M059J (cell line): ENCODE results near the gene TARS3. TPM values are rescaled to one million over a fixed set of nuclear protein-coding genes. Genes with fewer than 3 reads are reported as not detected.
"Not testable (repeated sequence)": the region's sequence is repeated elsewhere in the genome, so short reads cannot be mapped to it uniquely, and the experiment has no call there.

Source experiments
- DNase-seq: peaks from one replicate; pipeline ENCODE4 v3.0.0-alpha.2; 2012; ENCODE audit warnings: low read depth
- total RNA-seq: library from RNA; depleted of rRNA; stranded (reverse); fragments of >200 nt; shearing (Covaris generic); gene quantifications from 2 replicates; pipeline ENCODE4 v1.2.3, GENCODE V29; 2014; rRNA removed

TARS3 gene
- total RNA-seq: 0.94 and 3.0 TPM in 2 replicates

DNA sequence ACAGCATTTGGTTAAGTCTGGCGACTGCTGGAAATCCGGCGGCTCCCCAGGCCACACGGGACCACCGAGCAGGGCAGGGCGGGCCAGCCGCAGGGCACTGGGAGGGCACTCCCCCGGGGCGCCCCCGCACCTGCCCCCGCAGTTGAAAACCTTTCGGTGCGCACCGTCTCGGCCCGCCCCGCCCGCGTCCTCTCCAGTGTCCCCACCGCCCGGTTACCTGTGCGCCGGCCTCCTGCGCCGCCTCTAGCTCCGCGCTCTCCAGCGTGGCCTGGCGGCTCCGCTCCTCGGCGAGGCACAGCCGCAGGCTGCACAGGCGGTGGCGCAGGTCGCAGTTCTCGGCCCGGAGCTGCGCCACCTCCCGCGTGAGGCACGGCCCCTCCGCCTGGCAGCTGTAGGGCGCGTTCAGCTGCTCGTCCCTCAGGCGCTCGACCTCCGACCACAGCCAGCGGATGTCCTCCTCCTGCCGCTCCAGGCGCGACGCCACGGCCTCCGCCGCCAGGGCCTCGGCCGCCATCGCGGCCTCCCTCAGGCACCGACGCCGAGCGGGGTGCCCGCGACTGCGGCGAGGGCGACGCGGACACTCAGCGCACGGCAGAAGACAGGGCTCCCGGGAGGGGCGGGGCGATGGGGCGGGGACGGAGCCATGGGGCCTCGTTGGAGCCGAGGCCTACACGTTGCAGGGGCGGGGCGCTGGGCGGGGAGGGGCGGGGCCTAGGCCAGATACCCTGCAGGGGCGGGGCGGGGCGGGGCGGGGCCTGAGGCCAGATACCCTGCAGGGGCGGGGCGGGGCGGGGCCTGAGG, at the start of gene TARS3:
TARS3 (minus strand) TSS at position 600 of the 801 bp plus-strand sequence; CDS start at position 514, 86 bp downstream.
- peak; percentile 82 for DNase-seq

DNA sequence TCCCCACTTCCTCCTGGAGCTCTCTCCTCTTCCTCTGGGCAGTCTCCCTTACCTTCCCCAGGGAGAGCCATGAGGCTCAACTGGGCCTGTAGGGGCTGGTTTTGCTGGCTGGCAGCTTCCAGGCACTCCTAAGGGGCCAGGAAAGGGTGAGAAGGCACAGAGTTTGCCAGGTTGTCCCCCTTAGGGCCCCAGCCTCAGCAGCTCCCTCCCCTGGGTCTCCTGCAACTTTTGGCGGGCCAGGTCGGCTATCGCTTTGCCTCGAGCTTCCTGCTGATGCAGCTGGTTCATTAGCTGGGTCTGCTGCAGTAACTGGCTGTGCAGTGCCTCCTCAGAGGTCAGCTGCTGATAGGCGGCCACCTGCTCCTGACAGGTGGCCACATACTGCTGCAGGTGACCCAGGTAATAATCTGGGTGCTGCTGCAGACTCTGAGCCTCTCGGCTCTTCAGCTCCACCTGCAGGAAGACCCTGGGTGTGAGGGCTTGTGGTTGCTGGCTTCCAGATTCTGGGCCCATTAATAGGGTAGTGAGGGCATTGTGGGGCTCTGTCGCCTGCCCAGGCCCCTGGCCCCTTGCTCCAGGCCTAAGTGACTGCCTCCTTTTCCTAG, 49.3 kb upstream of the TARS3 start:
- peak; percentile 8 for DNase-seq

DNA sequence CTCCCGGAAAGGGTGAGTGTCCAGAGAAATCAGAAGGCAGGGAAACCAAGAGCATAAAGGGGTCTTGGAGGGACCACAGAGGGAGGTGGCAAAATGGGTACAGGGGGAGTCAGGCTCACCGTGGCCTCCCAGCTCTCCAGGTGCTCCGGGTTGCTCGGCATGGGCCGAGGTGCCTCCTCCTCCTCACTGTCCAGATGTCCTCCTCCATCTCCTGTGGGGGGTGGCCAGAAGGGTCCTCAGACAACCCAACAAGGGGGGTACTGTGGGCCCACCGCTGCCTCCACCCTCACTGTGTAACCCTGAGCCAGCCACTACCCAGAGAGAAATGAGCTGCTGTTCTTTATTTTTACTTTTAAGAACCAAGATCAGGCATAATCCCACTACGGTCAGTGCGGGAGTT, 48.6 kb upstream of the TARS3 start:
- DNase-seq: no peak

DNA sequence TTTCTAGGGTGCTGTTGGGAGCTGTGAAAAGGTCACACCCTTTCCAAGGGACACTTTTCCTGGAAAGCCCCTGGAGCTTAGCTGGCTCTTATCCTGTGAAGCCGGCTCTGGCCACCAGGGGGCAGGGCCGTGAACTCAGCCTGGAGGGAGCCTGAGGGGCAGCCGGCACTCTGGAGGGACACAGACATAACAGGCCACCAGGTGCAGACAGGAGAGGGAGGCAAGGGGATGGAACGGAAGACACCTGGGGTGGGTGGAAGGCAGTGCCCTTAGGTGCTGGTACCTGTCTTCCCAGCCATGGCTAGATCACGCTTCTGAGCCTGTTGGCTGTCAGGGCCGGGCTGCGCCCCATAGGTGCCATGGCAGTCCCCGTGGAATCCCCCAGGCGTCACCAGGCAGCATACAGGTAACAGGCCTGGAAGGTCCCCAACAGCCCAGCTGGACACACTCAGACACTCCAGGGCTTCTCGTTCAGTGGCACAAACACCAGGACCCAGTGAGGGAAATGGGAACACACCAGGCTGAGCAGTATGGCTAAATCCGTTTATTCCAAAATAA, 42.9 kb upstream of the TARS3 start:
- DNase-seq: not testable (repeated sequence)

DNA sequence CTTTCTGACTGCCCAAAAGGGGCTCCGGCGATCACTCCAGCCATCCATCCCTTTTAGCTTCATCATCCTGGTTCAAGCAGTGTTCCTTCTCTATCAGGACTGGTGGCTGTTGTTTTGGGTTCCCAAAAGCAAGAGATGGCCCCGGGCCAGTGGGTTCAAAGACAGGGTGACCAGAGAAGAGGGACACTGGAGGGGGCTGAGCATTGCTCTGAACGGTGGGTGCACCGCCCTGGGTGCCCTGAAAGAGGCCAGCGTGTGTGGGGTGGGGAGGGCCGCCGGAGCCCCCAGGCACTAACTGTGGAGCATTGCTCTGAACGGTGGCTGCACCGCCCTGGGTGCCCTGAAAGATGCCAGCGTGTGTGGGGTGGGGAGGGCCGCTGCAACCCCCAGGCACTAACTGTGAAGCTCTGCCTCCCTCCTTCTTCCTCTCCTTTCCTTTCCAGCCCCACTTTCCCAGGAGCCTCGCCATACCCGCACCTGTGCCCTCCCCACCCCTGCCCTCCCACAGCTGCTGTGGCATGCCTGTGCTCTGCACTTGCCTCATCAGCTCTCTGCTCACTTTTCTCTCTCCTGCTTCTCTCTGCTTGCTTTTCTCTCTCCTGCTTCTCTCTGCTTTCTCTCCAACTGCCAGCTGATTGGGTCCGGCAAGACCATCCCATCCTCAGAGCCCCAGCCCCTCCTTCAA, 41.6 kb upstream of the TARS3 start:
- no peak for DNase-seq

DNA sequence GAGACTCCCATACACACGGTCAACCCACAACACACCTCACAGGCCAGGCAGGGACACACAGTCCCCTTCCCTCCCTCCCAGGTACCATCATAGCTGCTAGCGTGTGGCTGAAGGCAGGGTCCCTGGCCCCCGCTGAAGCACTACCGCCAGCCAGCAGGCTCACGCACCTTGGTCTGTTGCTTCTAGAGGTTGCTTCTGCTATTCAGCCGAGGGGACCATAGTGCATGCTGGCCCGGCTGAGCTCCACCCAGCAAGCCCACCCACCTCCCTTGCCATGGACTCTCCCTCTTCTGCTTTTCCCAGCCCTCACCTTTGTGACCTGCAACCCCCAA, 41.0 kb upstream of the TARS3 start:
- DNase-seq: not testable (repeated sequence)

DNA sequence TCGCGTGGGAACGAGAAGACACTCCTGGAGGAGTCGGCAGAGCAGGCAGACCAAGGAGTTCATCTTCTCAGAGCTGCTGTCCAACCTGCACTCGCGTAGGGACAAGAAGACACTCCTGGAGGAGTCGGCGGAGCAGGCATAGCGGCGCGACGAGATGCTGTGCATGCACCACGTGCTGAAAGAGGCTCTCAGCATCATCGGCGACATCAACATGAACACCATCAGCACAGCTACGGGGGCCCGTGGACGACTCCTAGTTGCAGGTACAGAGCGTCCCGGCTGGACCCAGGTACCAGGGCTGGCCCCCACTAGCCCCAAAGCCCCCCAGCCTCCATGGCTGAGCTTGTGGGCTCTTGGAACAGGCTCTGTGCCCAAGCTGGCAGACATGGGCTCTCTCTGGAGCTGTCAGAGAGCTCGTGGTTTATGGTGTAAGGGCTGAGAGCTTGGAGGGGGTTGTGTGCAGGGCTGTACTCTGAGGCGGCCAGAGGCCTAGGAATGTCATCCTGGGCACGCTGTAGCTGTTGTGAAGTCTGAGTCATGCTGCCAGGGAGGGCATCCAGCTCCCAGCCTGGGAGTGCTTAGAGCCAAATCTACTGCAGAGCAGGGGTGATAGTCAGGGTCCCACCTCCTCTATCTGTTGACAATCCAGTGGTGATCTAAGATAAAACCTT, 40.5 kb upstream of the TARS3 start:
- peak; percentile 61 for DNase-seq

DNA sequence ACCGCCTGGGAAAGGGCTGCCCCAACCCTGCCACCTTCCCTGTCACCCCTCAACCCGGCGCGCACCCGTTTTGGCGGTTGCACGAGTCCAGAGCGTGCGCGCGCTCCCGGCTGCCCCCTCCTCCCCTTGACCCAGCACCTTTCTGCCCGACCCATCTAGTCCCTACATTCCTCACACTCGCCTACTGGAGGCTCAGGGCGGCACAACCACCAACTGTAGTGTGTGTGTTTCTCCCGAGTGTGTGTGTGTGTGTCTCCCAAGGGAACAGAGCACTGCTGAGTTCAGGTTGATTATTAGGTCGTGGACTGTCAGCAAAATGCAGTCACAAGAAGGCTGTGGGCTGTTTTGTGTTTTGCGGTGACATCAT, 22.4 kb upstream of the TARS3 start:
- not testable (repeated sequence) for DNase-seq

DNA sequence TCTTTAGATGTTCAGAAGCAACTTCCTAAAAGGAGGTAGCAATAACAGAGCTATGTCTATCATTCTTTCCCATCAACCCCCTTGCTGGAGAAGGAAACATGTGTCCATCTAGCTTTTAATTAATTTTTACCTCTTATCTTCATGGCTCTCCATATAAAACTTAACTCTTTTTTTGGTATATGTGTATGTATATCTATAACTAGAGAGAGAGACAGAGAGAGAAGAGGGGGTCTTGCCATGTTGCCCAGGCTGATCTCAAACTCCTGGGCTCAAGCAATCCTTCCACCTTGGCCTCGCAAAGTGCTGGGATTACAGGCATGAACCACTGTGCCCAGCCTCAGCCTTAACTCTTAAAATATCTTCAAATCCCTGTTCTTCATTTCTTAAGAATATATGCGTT, 10.6 kb upstream of the TARS3 start:
- not testable (repeated sequence) for DNase-seq

DNA sequence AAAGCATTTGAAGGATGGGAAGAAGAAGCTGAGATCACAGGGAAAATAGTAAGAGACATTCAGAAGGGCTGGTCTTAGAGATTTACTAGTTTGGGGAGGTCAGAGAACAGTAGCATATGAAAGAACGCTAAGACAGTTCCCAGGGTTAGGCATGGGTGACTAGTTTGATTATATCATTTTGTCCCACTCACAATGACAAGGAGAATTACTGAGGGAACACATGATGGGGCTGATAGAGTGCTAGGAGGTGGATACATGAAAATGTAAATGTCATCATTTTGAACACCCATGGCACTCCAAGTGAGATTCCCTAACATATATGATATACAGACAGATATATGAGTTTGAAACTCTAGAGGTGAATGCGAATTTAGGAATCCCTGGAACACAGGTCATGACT, 9.3 kb upstream of the TARS3 start:
- no peak for DNase-seq

DNA sequence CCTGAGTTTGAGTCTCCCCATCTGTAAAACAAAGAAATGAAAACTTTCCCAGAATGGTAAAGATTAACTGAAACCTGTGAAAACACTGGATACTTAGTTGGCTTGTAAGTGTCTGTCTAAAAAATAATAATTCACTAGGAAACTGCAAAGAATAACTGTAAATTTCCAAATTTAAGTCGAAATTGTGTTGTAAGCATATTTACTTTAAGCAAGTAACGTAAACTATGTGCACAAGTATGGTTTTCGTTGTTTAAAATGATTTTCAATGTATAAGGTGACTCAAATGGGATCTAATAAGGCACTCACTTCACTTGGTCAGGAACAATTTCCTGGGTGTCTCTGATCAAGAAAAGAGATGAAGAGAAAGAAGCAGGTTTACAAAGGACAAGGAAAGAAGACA, 8.5 kb upstream of the TARS3 start:
- no peak for DNase-seq

DNA sequence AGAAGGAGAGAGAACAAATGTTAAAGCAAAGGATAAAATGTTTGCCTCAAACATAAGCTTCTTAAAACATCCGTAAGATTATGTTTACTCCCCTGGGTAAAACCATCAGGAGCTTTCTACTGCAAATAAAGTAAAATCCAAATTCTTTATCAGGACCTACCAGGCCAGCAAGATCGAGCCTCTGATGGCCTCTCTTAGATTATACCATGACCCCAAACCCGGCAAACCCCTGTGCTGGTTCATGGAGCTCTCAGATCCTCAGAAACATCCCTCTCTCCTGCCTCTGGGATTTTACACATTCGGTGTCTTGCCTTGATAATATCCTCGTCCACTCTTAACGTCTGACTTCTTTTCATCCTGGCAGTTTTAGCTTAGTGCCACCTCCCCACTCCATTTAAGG, 7.5 kb upstream of the TARS3 start:
- no peak for DNase-seq

DNA sequence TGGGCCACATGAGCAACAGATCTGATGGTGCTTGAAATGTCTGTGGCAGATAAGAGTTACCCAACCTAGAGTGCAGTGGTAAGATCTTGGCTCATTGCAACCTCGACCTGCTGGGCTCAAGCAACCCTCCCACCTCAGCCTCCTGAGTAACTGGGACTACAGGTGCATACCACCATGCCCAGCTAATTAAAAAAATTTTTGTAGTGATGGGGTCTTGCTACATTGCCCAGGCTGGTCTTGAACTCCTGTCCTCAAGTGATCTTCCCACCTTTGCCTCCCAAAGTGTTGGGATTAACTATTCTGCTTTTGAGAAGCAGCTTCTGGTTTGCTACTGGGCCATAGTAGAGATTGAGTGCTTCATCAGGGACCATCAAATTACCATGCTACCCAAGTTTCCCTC, 2.9 kb upstream of the TARS3 start:
- no peak for DNase-seq

DNA sequence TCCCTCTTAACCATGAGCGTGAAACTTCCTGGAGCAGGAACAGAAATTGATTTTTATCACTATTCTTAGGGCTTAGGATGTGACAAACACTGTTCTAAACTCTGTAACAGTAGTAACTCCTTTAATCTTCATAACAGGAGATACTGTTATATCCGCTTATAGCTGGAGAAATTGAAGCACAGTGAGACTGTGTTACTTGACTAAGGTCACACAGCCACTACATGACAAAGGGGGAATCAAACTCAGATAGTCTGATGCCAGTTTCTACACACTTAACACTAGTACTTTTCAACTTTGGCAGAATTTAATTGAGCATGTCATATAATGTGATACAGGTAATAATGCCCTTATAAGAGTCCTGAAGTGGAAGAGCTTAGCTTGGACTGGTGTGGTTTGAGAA, 800 bp upstream of the TARS3 start:
- DNase-seq: no peak

DNA sequence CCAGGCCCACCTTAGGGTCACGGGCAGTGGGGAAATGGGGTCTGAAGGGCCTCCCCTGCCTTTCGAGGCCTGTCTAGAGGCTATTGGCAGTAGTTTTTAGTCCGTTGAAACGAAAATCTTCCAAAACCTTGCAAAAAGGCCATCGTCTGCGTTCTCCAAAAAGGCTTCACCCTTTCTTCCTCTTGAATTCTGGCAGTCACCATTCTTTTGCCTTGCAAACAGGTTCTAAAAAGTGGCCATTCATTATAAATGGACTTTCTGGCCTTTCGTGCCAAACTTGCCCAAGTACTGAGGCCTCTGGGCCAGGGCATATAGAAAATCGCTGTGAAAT, 367 bp upstream of the TARS3 start:
- DNase-seq: no peak

DNA sequence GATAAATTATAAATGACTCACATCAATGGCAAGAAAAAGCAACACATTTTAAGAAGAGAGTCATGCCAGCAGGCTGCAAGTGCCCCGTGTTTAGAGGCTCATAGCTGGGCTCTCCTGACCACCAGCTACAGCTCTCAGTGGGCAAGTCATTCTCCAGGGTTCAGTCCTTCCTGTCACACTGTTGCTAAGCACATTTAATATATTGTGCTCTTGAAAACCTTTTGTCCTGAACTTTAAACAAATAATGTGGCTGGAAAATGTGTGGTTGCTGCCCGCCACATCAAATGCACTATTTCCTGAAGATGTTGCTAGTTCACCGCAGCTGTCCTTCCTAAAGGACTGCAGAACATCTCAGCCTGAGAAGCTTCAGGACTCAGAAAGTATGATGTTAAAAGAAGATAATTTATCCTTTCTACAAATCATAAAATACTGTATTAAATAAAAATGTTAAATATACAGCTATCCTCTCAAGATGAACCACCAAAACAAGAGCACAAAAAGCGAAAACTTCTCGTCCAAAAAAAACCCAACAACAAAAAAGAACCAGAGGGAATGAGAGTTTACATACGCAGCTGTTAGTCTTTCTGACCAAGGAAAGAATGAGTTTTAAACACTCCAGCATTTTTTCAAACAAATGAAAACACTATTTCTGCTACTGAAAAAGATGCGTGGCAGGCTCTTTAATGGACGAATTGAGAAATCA, 951 bp downstream of the TARS3 start:
- peak; percentile 43 for DNase-seq

DNA sequence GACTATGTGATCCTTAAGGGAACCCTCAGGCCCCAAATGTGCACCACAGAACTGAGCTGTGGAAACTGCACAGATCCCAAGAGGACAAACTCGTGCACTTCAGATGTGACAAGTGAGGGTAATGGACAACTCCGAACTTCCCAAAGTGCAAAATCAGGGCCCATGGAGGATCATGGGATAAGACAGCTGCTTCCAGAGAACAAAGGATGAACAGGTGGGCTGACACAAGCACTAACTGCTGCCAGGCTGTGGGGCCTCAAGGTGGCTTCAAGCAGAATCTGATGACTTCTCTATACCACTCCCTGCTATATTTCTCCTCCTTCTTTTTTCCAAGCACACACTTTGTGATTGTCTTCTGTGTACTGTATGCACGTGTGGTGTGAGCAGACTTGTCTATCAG, 5.4 kb downstream of the TARS3 start:
- DNase-seq: no peak

DNA sequence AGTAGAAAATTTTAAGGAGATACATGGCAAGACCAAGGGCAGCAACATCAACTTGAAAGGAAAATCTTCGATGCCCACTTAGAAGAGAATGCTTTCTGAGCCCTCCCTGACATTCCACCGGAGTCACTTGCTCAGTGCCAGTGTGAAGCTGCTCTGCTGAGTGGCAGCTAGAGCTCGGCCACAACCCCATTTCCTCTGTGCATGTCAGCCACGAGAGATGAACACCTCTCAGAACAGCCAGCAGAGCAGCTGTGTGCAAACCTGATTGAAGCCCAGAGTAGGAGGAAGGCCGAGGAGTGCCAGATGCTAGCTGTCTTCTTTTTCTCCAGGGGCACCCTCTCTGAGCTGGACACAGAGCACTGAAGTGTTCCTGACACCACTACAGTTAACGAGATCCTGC, 12.2 kb downstream of the TARS3 start:
- no peak for DNase-seq

DNA sequence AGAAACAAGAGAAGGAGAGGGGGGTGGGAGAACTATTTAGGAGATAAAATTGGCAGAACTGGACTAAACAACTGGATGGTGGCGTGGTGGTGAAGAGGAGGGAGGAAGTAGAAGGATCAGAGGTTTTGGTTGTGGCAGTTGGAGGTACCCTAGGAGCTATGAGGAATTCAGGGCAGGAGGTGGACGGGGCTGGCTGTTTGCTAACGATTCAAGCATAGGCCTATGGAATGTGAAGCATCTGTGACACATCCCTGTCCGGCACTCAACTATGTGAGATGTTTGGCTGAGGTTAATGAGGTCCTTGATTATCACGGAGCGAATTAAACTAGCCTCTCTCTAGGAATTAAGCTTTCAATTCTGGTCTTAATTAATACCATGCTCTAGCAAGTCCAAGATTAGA, 13.5 kb downstream of the TARS3 start:
- DNase-seq: peak; percentile 67

DNA sequence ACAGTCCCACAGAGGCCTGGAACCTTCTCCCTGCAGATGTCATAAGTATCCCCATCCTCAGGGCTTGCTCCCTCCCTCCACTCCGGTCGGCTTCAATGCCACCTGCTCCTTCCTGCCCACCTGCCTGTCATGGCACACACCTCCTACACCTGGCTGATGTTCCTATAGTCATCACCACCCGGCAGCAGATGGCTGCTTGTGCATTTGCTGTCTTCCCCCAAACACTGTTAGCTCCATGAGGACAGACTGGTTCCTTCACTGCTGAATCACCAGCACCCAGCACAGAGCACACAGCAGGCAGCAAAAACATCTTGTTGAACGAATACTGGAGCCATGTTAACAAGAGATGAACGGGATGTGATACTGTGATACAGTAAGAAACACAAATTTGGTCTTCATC, 14.8 kb downstream of the TARS3 start:
- no peak for DNase-seq

DNA sequence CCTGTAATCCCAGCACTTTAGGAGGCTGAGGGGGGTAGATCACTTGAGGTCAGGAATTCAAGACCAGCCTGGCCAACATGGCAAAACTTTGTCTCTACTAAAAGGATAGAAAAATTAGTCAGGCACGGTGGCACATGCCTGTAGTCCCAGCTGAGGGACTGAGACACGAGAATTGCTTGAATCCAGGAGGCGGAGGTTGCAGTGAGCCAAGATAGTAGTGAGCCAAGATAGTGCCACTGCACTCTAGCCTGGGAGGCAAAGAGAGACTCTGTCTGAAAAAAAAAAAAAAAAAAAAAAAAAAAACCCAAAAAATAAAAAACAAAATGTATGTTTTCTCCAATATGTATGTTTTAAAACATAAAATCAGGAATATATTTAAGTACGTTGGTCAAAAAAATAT, 16.3 kb downstream of the TARS3 start:
- DNase-seq: no peak

DNA sequence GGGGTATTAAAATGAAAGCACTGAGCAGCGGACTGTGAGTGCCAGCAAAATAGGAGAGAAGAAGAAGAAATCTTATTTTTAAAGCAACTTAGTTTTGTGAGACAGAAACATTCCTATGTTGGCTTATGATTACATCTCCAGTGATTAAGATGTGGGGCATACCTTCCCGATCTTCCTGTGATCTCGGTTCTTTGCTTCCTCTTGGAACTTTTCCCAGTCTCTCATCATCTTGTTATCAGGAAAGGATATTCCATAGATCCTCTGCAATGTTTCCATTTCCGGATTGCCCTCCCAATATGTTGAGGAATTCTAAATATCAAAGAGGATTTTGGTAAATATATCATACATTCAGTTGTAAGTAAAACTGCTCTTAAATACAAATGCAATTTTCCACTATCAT, 22.2 kb downstream of the TARS3 start:
- no peak for DNase-seq
